Liver (tissue), 3 donors: ENCODE data around the gene ABCC2.

Experiments
- ATF3 ChIP-seq: IDR thresholded peaks from 2 replicates; pipeline ENCODE4 v1.6.1; 2016; ENCODE audit warnings: antibody characterized with exemption
- GABPA ChIP-seq, 2 donors: IDR thresholded peaks in 1 of 2; conservative IDR thresholded peaks in 1 of 2; 2 replicates each; pipeline ENCODE4 v1.6.1; 2016; ENCODE audit warnings: antibody characterized with exemption in 2 of 2, mild to moderate bottlenecking in 1 of 2, moderate library complexity in 1 of 2
- NR2F2 ChIP-seq: IDR thresholded peaks from 2 replicates; pipeline ENCODE4 v1.6.1; 2016; ENCODE audit warnings: antibody characterized with exemption
- RAD21 ChIP-seq, 2 donors: IDR thresholded peaks; 2 replicates each; pipeline ENCODE4 v1.6.1; 2016; ENCODE audit warnings: antibody characterized with exemption in 2 of 2, mild to moderate bottlenecking in 2 of 2
- TF ChIP-seq, protein P1 (sequence below): fragments of 150-350 bp; IDR thresholded peaks from 2 replicates; pipeline ENCODE4 v1.5.1; 2017; ENCODE audit warnings: improper control_type of control experiment, low read depth, low read length; ENCODE audit not compliant: missing input control
- donor health status: healthy.
- donor health status: healthy.

GRCh38 chr10:99768556-99768955 lies 13.9 kb upstream of the ABCC2 start:
- TF ChIP-seq GABPA (IDR thresholded peaks at IDR 0.05 in 1 of 2, conservative IDR thresholded peaks at IDR 0.05 in 1 of 2): no peak
- TF ChIP-seq NR2F2: no peak
- TF ChIP-seq, protein P1, sequence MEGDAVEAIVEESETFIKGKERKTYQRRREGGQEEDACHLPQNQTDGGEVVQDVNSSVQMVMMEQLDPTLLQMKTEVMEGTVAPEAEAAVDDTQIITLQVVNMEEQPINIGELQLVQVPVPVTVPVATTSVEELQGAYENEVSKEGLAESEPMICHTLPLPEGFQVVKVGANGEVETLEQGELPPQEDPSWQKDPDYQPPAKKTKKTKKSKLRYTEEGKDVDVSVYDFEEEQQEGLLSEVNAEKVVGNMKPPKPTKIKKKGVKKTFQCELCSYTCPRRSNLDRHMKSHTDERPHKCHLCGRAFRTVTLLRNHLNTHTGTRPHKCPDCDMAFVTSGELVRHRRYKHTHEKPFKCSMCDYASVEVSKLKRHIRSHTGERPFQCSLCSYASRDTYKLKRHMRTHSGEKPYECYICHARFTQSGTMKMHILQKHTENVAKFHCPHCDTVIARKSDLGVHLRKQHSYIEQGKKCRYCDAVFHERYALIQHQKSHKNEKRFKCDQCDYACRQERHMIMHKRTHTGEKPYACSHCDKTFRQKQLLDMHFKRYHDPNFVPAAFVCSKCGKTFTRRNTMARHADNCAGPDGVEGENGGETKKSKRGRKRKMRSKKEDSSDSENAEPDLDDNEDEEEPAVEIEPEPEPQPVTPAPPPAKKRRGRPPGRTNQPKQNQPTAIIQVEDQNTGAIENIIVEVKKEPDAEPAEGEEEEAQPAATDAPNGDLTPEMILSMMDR: no peak
- no peak for TF ChIP-seq ATF3
- TF ChIP-seq RAD21 (IDR thresholded peaks at IDR 0.05): no peak
